Liver (tissue), 3 donors: Measurements from ENCODE around the gene DGCR6.
"Not testable (repeated sequence)": the region's sequence is repeated elsewhere in the genome, so short reads cannot be mapped to it uniquely, and the experiment has no call there.

Source experiments
- CTCF ChIP-seq: fragments of 150-350 bp; IDR thresholded peaks from 2 replicates; pipeline ENCODE4 v1.5.1; 2017; ENCODE audit warnings: improper control_type of control experiment, low read depth, low read length; ENCODE audit not compliant: missing input control
- FOXA1 ChIP-seq: IDR thresholded peaks from 2 replicates; pipeline ENCODE4 v1.6.1; 2016; ENCODE audit warnings: antibody characterized with exemption
- MAX ChIP-seq: IDR thresholded peaks from 2 replicates; pipeline ENCODE4 v1.6.1; 2016; ENCODE audit warnings: antibody characterized with exemption
- REST ChIP-seq: IDR thresholded peaks from 2 replicates; pipeline ENCODE4 v1.6.1; 2016; ENCODE audit warnings: antibody characterized with exemption, mild to moderate bottlenecking
- SP1 ChIP-seq: IDR thresholded peaks from 2 replicates; pipeline ENCODE4 v1.6.1; 2018; ENCODE audit warnings: antibody characterized with exemption, mild to moderate bottlenecking
- YY1 ChIP-seq: IDR thresholded peaks from 2 replicates; pipeline ENCODE4 v1.6.1; 2016; ENCODE audit warnings: antibody characterized with exemption, mild to moderate bottlenecking
- donor health status: healthy.
- donor health status: healthy.

- not testable (repeated sequence) for TF ChIP-seq CTCF, MAX, SP1, REST, YY1, FOXA1
Observed at GRCh38 chr22:18947105-18947504, 41.0 kb downstream of the DGCR6 start.
